ENCODE results near the gene HDDC3. TPM values are rescaled to one million over a fixed set of nuclear protein-coding genes. Genes with fewer than 3 reads are reported as not detected.
A peak's percentile ranks its signal among the peaks of the same experiment; 100 is the strongest.

HDDC3 gene
- total and polyA plus RNA-seq, 9 of the 15 experiments (the other 6 are each of a cell fraction or from before 2014, with no cell fraction given), result 14.9 to 55.8 (median 36.9) TPM

DNA sequence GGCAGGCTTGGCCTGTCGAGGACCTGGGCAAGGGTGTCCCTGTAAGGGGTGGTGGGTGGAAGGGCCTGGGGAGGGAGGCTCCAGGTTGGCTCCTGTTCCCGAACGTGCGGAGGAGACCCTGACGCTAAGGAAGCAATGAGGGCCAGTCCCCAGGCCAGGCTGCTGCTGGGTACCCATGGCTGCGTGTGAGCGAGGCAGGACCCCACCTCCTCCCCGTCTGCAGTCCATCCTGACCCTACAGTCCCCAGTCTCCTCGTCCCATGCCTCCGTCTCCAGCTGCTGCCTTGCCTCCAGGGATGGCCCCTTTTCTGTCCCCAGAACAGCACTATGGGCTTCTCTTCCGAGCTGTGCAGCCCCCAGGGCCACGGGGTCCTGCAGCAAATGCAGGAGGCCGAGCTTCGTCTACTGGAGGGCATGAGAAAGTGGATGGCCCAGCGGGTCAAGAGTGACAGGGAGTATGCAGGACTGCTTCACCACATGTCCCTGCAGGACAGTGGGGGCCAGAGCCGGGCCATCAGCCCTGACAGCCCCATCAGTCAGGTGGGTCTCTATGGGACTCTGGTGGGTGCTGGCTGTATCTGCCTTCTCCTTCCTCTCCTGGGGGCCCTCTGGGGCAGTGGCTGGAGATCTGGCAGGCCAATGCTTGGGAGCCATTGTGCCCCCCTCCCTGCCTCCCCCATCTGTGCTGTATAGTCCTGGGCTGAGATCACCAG, 47.5 kb downstream of the HDDC3 start:
- Histone ChIP-seq H3K36me3 (ENCODE audit: control insufficient read depth, insufficient read depth, low read length) (peaks cover 36% of the 10 kb centered on the region; the same call in 2 of the 3 replicates), H3K27ac (ENCODE audit: extremely low read depth, low read depth, low read length) (no peak overlapping the region), H3K79me2 (ENCODE audit: control insufficient read depth, insufficient read depth, low read length) (no peaks in the 10 kb centered on the region), H3K4me3 (no peak overlapping the region), H3K4me1 (replicated peaks in 1 of 2; ENCODE audit: control insufficient read depth in 2 of 2, insufficient read depth in 2 of 2, low read length in 2 of 2) (peaks cover 10 to 70% of the 10 kb centered on the region in 2 experiments; a peak in 4 of 5 replicates), H3K27me3 (ENCODE audit: control insufficient read depth in 2 of 2, insufficient read depth in 2 of 2, low read length in 2 of 2) (no peaks in the 10 kb centered on the region), H3K9ac (ENCODE audit: insufficient read depth in 1 of 2, low read depth in 2 of 2, low read length in 2 of 2) (peak overlapping the region in 1 of 2 experiments; percentile 46; a peak in 2 of 4 replicates), H4K20me1 (replicated peaks; ENCODE audit: control insufficient read depth, insufficient read depth, low read length) (peaks cover 6% of the 10 kb centered on the region; the same call in 1 of the 2 replicates), H3K9me1 (ENCODE audit: control insufficient read depth, insufficient read depth, low read length) (peaks cover 3% of the 10 kb centered on the region), H3K9me3 (replicated peaks; ENCODE audit: control insufficient read depth, insufficient read depth, low read depth, low read length) (no peaks in the 10 kb centered on the region), H3K4me2 (ENCODE audit: insufficient read depth, low read length) (no peak overlapping the region), H2AFZ (ENCODE audit: low read depth, low read length) (no peak overlapping the region)
- in situ Hi-C loops (cut with MboI), result loop anchor here (5.0 to 10.0 kb wide), 3 partner anchors 238 to 570 kb away; no protein-coding TSS in a partner anchor
- FAIRE-seq, result no peak
- intact Hi-C loops (cut with micrococcal nuclease), result loop anchor here (5.0 to 10.0 kb wide), 4 partner anchors 68 to 560 kb away; no protein-coding TSS in a partner anchor
- no peak for DNase-seq (ENCODE audit: extremely low read depth in 1 of 4, low spot score in 3 of 4)
- BruUV-seq (replicated peaks), result no TSS peak
- WGBS (ENCODE audit: insufficient coverage, low coverage, missing lambda C conversion rate), result 84% methylated on average over 10 of the region's 16 CpGs
- POLR2A ChIA-PET, result interaction anchor here (0.6 to 2.6 kb wide), 4 partner anchors 10 to 644 kb away, joined by 3 to 11 read pairs (median 4); no protein-coding TSS in a partner anchor
- CTCF ChIA-PET (ENCODE audit: low intra/inter-chr PET ratio), result interaction anchor here (0.9 to 2.1 kb wide), 3 partner anchors 237 to 590 kb away, joined by 3 to 11 read pairs (median 9); no protein-coding TSS in a partner anchor
- TF ChIP-seq RBM22 (IDR thresholded peaks at IDR 0.05; ENCODE audit: low read depth, low read length, poor library complexity, severe bottlenecking) (peak; percentile 10), ADNP (tag; IDR thresholded peaks at IDR 0.05) (no peak), ZFX (CRISPR knock-in tag; IDR thresholded peaks at IDR 0.05) (0 out of 2 replicates have a peak, but pooled peaks have one; percentile 37), RBFOX2 (IDR thresholded peaks at IDR 0.05; ENCODE audit: low read depth, low read length) (0 out of 2 replicates have a peak, but pooled peaks have one; percentile 5)
- ATAC-seq, result no peak
